Measurements from ENCODE around the gene SCN2B.

Gene SCN2B

GRCh38 chr11:118175993-118176777 is at the start of gene SCN2B:
SCN2B (minus strand) TSS chr11:118176639; CDS start chr11:118176431, 208 bp downstream.
- in situ Hi-C loops (cut with HindIII; ENCODE audit: low sequenced_read_pairs): loop anchor here (10.0 kb wide), 1 partner anchor 109 kb away; no protein-coding TSS in a partner anchor

DNA sequence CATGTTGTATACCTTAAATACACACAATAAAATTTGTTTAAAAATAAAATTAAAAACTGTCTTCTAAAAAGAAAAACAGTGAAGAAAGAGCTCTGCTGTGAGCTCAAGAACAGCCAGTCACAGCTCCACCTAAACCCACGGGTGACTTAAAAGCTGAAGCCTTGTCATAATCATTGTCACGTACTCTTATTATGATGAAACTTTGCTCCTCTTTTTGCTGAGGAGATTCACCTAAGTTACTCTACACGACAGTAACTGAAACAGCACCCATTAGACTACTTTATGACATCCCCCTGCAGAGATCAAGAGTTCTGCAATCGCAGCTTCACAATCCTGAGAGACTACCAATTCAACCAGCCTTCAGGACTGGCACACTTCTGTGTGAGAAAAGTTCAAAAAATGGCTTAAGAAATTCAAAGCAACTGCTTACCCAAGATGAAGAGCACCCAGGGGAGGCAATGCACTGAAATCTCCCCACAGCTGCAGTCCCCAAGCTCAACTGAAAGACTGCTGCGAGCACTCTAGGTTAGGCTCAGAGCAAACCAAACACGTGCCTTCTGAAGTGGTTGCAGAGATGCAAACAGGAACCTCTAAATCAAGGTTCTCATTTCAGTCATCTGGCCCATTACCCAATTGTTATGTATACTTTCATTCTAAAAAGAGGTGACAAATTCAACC is 48.2 kb upstream of the SCN2B start, which contains the start of gene JAML:
TSS of gene JAML (minus strand) at position 501 of the 678 bp plus-strand sequence. CDS start 10,145 bp downstream, outside the sequence.
- in situ Hi-C loops (cut with HindIII; ENCODE audit: low sequenced_read_pairs): no loop called here

- in situ Hi-C loops (cut with HindIII; ENCODE audit: low sequenced_read_pairs): no loop called here
These were observed 47.6 kb upstream of the SCN2B start for GRCh38 chr11:118223992-118224391.

GRCh38 chr11:118223570-118223969 is 47.1 kb upstream of the SCN2B start:
- in situ Hi-C loops (cut with HindIII; ENCODE audit: low sequenced_read_pairs): no loop called here

GRCh38 chr11:118222437-118222836 is 46.0 kb upstream of the SCN2B start:
- in situ Hi-C loops (cut with HindIII; ENCODE audit: low sequenced_read_pairs): no loop called here

- in situ Hi-C loops (cut with HindIII; ENCODE audit: low sequenced_read_pairs): no loop called here
These were observed 45.0 kb upstream of the SCN2B start for GRCh38 chr11:118221419-118221818.

- in situ Hi-C loops (cut with HindIII; ENCODE audit: low sequenced_read_pairs): no loop called here
These were observed 43.3 kb upstream of the SCN2B start for GRCh38 chr11:118219732-118220131.

DNA sequence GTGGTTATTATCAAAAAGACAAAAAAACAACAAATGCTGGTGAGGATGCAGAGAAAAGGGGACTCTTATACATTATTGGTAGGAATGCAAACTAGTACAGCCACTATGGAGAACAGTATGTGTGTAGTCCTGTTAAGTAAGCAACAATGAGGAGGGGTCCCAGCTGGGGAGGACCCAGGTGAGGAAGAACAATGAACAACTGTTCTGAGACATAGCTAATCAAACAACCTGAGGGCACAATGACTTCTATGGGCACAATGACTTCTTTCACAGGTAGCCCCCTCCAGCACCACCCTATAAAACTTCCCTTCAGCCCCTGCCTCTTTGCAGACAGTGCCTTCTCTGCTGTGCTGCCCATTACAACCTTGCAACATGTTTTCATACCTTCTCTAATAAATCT is 42.8 kb upstream of the SCN2B start:
- in situ Hi-C loops (cut with HindIII; ENCODE audit: low sequenced_read_pairs): no loop called here

DNA sequence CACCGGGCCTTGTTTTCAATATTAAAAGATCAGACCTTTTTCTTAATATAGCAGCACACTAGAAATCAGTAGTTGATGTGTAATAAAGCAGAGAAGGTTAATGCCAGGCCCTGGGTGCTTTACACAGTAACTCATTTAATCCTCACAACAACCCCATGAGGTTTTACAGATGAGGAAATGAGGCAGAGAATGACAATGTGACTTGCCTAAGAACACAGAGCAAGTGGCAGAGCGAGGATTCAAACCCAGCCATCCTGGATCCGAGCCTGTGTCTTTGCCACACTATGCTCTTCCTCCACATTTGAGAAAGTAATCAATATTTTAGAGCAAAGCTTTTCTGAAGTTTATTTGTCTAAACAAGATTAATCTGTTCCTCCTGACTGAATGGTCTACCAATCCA is 41.1 kb upstream of the SCN2B start:
- in situ Hi-C loops (cut with HindIII; ENCODE audit: low sequenced_read_pairs): no loop called here

DNA sequence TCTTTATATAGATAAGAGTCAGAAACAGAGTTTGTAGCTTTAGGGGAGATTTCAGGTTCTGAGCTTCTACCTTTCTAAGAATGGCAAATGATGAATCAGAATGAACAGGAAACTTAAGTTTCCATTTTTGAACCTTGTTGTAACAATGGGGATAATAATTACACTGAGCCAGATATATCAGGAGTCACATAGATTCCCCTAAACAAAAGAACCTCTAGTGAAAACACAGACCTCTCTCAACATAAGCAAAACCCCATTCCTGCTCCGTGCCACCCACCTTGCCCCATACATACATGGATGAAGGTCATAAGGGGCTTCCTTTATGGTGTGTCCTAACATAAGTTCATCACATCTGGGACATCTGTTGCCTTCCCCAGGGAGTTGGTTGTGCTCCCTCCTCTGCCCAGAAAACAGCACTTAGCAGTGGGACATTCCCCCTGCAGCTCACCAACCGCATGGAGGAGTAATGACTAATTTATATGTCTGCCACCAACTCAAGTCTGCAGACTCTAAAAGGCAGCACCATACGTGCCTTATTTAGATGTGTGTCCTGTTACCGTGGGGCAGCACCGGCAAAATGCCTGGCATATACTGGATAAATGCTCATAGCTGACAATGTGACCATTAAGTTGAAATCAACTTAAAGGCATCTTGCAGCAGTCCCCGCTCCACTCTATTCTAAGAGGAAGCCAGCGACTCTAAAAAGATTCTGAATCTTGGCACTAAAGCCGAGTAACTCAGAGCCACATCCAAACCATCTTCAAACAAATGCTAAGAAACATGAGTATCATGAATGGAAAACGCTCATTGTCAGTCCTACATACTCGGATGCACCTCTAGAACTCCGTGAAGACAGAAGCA is 40.4 kb upstream of the SCN2B start:
- in situ Hi-C loops (cut with HindIII; ENCODE audit: low sequenced_read_pairs): no loop called here

- in situ Hi-C loops (cut with HindIII; ENCODE audit: low sequenced_read_pairs): no loop called here
These were observed 39.3 kb upstream of the SCN2B start for GRCh38 chr11:118215765-118216164.

GRCh38 chr11:118215262-118215661 is 38.8 kb upstream of the SCN2B start:
- in situ Hi-C loops (cut with HindIII; ENCODE audit: low sequenced_read_pairs): no loop called here

DNA sequence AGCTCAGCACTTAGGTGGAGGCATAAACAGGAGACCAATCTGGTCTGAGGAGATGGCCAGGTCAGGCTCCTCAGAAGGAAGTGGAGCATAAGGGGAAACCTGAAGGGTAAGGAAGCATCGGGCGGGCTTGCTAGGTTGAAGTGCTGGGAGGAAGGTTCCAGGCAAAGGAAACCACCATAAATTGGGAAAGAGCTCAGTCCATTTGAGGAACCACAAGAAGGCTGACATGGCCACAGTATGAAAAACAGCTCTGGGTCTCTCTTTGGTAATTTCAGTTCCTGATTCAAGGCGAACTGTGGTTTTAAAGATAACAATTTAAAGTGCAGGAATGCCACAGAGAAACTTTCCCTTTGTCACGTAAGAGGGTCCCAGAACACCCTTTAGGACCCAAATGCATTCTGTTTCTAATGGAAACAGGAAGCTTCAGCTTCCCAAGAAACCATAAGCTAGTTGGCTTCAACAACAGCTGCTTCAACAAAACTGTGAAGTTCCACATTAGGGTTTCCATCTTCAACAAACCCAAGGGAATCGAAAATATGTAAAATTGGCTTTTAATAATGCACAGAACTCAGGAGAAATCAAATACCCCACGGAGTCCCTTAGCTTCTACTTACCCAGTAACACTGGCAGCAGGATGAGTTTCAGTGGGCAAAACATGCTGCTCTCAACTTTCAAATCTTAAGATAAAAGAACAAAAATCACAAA is 37.9 kb upstream of the SCN2B start:
- in situ Hi-C loops (cut with HindIII; ENCODE audit: low sequenced_read_pairs): no loop called here

GRCh38 chr11:118213781-118214180 is 37.3 kb upstream of the SCN2B start:
- in situ Hi-C loops (cut with HindIII; ENCODE audit: low sequenced_read_pairs): no loop called here

- in situ Hi-C loops (cut with HindIII; ENCODE audit: low sequenced_read_pairs): no loop called here
These were observed 36.8 kb upstream of the SCN2B start for GRCh38 chr11:118213201-118213600.

DNA sequence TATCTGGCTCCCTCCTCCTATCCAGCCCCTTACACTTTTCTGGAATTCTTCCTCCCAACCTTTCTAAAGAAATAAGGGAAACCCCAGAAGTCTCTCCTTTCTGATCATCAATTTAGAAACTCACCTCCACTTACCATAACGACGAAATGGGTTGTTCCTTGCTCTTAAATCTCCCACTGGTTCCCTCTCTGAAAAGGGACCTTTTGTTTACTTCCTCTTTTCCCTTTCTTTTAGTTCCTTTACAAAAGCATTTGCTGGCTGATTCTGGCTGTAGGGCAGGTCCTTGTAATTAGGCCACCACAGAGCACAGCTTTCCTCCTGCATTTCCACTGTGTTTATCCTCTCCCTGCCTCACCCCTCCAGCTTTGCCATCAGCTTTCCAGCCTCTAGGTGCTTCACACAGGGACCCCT is 36.3 kb upstream of the SCN2B start:
- in situ Hi-C loops (cut with HindIII; ENCODE audit: low sequenced_read_pairs): no loop called here

DNA sequence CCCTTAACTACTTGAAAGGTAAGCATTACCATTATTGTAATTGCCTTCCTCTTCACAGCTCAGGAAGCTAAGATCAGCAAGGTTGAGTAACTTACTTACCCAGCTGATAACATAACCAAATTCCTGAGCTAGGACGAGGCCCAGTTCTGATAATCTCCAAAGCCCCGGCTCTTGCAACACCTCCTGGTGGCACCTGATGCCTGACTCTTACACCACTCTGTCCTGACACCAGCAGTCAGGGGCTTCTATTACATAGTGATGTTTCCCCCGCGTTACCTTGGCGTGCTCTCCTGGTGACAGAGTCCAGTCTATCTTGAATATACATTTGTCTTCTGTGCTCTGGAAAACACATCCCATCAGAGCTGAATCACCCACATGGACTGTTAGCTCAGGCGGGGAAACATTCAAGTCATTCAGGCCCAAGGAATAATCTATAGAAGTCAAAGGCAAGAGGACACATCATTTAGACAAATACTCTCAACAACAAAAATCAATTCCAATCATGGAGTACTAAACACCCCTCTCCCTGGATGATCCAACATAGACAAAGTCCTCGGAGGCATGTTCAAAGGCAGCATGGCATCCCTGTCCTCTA is 35.8 kb upstream of the SCN2B start:
- in situ Hi-C loops (cut with HindIII; ENCODE audit: low sequenced_read_pairs): no loop called here

- in situ Hi-C loops (cut with HindIII; ENCODE audit: low sequenced_read_pairs): no loop called here
These were observed 34.6 kb upstream of the SCN2B start for GRCh38 chr11:118211006-118211405.

DNA sequence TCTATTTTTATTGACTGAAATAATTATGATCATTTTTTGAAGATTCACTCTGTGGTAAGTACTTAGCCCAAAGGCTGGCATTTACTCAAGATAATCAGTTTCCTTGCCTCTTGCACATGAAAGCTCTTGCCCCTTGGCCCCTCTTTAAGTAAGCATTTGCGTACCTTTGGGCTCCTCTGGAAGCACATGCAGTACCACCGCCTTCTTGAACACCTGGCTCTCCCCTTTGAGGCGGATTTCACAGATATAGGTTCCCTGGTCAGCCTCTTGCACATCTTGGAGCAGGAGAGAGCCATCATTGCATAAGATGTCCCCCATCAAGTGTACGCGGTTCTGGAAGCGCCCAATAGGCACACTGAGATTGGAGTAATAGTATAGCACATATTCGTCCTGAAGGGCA is 33.9 kb upstream of the SCN2B start:
- in situ Hi-C loops (cut with HindIII; ENCODE audit: low sequenced_read_pairs): no loop called here

DNA sequence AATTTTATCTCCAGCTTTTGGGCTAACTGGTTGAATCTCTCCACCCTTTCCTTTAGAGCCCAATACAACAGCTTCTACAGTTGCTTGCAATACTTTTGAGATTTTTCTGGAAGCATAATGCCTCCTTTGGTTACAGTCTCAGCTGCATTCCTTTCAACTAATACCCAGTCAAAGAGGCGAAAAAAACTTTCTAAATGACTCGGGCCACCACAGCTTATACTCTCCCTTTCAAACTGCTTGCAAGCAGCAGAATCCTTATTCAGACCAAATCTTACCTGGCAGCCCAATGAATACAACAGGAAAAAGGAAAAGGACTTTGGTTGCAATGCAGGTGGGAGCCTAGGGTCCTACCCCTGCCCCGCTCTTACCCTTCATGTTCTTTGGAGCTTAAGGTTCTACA is 32.6 kb upstream of the SCN2B start:
- in situ Hi-C loops (cut with HindIII; ENCODE audit: low sequenced_read_pairs): no loop called here
